ENCODE data around the gene FCHSD1.

- TF ChIP-seq CTCF (IDR thresholded peaks at IDR 0.05 in 8 of 11, conservative IDR thresholded peaks at IDR 0.05 in 3 of 11): no peak
- TF ChIP-seq POLR2A (IDR thresholded peaks at IDR 0.05): no peak
These were observed 41.9 kb upstream of the FCHSD1 start for GRCh38 chr5:141692919-141693725.

All from spleen (tissue), 7 donors.